HG02852 (cell line): ENCODE data around the gene ACP3.
A peak's percentile ranks its signal among the peaks of the same experiment; 100 is the strongest.
"Not testable (repeated sequence)": the region's sequence is repeated elsewhere in the genome, so short reads cannot be mapped to it uniquely, and the experiment has no call there.

Experiments used
- ATAC-seq: cut with Tn5 transposase; IDR thresholded peaks from one replicate; pipeline ENCODE4 v1.9.1; 2021; ENCODE audit warnings: mild to moderate bottlenecking, moderate library complexity; ENCODE audit not compliant: unreplicated experiment

ACP3 gene

DNA sequence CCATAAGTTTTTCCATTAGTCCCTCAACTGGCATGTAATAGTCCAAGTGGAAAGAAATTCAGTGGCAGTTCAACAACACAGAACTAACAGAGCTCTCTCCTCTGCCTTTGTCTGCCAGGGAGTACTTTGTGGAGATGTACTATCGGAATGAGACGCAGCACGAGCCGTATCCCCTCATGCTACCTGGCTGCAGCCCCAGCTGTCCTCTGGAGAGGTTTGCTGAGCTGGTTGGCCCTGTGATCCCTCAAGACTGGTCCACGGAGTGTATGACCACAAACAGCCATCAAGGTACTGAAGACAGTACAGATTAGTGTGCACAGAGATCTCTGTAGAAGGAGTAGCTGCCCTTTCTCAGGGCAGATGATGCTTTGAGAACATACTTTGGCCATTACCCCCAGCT, 39.4 kb downstream of the ACP3 start:
- ATAC-seq = no peak

DNA sequence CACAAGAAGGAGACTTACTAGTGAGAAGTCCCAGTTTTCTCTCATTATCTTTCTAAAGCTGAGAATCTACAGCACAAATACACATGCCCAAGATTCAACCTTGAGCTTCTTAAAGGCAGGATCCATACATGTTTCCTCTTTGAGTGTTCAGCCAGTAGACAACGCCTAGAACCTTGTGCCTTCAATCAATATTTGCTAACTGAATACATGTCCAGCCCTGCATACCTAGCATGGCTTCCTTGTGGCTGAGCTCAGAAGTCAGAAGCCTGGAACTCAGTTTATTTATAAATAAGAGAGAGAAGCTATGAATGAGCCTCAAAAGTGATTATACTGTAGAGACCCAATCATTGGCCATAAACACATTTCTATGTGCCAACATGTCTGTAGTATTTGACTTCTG, 43.5 kb downstream of the ACP3 start:
- no peak for ATAC-seq

DNA sequence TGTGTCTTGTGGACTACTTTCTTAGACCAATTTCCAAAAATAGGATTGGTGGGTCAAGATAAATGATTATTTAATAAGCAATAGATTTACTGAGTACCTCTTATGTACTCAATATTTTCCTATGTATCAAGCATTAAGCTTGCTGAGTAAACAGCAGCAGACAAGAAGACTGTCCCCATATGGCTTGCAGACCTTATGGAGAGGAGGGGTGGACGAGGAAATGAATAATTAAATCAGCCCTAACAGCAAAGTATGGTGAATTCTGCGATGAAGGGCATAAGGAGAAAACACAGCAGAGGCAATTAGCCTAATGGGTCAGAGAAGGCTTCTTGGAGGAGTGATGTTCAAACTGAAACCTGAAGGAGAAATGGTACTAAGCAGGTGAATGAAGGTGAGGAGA, 45.1 kb downstream of the ACP3 start:
- no peak for ATAC-seq

DNA sequence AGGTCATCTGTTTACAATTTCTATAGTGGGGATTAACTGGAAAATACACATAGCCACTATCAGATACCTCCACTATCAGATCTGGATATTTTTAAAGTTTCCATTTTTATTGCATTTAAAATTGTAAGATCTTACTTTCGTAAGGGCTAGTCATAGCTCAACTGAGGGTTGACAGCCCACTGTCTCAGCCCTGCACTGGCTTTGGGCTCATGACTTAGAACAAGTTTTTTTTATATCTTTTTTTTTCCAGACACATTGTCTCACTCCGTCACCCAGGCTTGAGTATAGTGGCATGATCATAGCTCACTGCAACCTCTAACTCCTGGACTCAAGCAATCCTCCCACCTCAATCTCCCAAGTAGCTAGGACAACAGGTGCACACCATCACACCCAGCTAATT, 51.3 kb downstream of the ACP3 start:
- no peak for ATAC-seq

DNA sequence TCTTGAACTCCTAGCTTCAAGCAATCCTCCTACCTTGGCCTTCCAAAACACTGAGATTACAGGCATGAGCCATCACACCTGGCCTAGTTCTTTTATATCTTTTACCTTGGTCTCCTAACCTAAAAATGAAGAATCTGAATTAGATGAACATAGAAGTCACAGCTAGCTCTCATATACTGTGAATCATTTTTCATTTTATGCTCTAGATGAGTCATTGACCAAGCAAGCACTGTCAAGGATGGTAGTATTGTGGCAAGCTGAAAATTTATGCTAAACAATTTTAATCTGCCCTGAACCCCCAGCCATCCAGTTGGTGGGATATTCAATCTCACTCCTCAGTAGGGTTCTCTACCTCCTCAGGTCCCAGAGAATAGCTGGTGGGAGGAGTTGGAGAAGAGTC, 51.8 kb downstream of the ACP3 start:
- ATAC-seq = no peak

DNA sequence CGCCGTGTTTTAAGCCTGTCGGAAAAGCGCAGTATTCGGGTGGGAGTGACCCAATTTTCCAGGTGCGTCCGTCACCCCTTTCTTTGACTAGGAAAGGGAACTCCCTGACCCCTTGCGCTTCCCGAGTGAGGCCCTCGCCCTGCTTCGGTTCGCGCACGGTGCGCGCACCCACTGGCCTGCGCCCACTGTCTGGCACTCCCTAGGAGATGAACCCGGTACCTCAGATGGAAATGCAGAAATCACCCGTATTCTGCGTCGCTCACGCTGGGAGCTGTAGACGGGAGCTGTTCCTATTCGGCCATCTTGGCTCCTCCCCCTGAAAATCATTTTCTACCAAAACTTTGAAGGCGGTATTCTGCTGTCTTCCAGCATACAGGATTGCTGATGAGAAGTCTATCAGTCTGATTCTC, 59.7 kb downstream of the ACP3 start:
- ATAC-seq = not testable (repeated sequence)

DNA sequence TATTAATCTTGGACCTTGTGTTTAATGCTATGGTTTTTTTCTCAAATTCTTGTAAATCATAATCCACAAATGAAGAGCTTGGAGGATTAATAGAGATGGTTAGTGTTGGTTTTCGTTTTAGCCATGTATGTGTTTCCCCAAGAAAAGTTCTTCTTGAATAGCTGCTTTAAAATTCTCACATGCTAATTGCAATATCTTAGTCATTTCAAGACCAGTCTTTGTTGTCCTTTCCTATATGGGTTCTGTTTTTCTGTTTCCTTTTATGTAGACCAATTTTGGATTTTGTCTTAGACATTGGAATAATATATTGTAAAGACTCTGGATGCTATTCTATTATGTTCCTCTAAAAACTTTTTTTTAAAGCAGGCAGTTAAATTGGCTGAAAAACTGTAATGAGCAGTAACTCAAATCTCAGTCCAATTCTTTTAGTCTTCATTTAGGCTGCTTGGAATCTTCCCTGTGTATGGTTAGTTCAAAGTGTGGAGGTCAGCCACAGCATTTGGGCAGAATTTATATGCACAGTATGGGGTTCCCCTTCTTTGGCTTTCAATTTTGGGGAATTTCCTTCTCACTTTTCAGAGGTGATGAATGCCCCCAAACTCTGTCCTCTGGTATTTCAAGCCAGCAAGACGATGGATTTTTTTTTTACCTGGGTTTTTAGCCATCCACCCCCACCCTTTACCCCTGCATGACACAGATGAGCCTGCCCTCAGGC, 61.0 kb downstream of the ACP3 start:
- ATAC-seq = peak; percentile 57

DNA sequence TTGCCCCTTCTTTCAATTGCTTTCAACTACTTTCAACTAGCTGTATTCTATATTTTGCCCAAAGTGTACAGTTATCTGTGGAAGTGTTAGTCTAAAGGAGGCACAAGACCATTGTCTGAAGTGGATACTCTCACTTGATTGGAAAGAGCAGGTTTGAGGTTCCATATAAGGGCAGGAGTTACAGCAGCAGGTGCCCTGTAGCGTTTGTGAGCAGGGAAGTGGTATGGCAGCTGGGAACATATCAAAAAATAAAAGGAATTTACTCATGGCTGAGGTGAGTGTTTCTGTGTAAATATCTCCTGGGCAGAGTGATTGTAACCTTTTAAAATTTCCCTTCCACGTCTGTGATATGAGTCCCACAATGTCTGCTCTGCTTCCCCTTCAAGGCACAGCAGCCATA, 61.6 kb downstream of the ACP3 start:
- ATAC-seq = peak; percentile 6

DNA sequence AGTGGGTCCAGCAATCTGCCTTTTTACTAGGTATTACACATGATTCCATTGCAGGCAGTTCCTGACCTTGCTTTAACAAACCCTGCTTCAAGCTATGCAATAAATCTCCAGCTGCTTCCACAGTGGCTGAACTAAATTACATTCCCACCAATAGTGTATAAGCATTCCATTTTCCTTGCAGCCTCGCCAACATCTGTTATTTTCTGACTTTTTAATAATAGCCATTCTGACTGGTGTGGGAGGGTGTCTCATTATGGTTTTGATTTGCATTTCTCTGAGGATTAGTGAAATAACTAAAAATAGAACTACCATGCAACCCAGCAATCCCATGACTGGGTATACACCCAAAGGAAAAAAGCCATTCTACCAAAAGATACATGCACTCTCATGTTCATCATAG, 63.7 kb downstream of the ACP3 start:
- ATAC-seq = no peak

DNA sequence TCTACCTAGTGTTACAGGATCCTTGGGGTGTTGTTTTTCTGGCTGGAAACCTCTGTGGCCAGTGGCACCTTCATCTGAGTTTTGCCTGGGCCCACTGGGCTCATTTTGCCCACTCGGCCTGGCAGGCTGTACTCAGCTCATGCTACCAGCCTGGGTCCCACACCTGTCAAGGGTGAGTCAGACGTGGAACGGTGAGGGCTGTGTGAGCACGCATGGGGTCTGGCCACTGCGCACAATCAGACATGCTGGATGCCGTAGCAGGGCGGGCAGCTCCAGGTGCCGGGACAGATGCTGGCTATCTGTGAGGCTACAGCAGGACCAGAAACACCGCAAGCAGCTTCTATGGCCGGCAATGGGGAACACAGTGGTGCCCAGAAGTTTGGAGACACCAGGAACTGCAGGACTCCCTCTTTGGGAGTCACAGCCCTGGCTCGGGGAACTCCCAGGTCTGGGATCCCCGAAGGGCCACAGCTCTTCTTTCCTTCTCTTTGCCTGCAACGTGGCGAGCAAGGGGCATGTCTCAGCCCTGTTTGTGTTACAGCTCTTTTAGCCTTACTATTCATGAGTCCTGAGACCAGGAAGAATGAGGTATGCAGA, 64.2 kb downstream of the ACP3 start:
- no peak for ATAC-seq

DNA sequence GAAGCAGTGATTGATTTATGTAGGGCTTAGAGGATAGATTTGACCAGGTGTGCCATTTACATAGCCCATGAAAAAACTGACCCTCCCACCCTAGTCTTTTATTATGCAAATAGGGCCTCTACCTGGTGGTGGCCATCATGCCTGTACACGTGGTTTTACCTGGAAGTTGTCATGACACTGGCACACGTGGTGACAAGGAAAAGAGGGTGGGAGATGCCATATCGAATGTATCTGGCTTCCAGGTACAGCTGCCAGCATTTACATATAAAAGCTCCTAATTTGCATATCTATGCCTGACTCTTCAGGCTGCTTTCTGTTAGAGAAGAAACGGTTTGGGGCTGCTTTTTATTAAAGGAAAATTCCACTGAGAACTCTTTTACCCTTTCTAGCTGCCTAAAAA, 65.1 kb downstream of the ACP3 start:
- ATAC-seq = no peak

DNA sequence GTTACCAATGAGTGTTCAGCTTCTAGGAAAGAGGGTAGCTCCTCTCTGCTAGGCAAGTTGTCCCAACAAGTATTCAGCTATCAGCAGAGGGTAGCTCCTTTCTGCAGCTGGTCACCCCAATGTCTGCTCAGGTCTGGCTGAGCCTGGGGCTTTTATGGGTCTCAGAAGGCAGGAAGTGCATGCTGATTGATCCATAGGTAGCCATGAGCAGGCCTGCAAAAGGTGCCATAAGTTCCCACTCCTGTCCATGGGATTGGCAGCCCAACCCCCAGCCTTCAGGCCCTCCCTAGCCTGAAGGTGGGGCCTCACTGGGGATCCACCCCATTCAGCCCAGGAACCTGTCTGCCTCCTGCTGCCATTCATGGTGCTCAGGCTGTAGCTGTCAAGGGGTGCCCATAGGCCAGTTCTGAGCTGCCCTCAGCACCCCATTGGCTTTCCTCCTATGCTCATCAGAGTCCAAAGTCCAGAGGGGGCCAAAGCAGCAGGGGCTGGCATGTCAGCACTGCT, 65.5 kb downstream of the ACP3 start:
- ATAC-seq = no peak

DNA sequence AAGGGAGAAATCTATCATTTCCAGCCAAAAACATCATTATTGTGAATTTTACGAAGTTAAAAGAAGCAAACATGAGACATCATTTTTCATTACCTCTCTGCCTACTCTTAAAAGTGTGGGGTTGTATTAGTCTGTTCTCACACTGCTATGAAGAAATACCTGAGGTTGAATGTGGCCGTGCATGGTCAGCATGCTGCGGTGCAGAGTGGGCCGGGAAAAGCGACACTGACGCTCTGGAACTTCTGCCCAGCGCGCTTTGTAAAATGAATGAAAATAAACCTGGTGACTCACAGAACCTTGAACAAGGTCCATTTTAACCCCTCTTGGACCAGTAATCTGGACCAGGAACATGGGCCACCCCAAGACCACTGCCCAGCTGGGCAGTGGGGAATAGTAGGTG, 69.1 kb downstream of the ACP3 start:
- no peak for ATAC-seq

DNA sequence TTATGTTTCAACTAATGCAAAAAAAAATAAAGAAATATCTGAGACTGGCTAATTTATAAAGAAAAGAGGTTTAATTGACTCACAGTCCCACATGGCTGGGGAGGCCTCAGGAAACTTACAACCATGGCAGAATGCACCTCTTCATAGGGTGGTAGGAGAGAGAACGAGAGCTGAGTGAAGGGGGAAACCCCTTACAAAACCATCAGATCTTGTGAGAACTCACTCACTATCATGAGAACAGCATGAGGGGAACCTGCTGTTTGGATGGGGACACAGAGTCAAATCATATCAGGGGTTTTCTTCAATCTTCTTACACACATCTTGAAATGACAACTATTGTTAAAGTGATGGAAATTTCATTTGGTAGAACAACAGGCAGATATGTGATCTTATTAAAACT, 75.5 kb downstream of the ACP3 start:
- not testable (repeated sequence) for ATAC-seq

DNA sequence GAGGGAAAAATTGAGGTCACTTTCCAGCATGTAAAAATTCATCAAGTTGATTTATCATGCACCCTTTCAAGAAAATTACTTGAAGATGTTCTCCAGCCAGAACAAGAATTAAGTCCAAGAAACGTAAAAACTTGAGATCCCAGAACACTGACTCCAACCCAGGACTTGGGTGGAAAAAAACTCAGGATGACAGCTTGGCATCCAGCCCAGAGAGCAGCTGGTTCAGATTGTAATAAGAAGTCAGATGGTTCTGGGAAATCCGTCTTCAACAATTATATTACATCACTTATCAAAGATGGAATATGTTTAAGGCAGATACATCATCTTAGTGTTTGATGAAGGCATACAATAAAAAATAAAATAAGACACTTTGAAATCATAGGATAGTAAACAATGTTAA, 77.1 kb downstream of the ACP3 start:
- ATAC-seq = no peak

DNA sequence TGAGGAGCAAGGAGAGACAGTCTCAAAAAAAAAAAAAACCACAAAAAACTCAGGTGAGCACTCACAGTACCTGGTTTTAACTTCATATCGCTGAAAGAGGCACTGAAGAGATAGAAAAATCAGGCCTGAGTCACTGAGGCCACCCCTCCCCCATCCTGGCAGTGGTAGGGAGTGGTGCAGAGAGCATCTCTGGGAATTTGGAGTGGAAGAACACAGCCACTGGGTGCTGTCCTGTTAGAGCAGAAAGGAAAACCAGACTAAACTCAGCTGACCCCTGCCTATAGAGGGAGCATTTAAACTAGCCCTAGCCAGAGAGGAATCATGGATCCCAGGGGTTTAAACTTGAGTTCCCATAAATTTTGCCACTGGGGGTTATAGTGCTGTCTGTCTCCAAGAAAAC, 77.9 kb downstream of the ACP3 start:
- no peak for ATAC-seq

DNA sequence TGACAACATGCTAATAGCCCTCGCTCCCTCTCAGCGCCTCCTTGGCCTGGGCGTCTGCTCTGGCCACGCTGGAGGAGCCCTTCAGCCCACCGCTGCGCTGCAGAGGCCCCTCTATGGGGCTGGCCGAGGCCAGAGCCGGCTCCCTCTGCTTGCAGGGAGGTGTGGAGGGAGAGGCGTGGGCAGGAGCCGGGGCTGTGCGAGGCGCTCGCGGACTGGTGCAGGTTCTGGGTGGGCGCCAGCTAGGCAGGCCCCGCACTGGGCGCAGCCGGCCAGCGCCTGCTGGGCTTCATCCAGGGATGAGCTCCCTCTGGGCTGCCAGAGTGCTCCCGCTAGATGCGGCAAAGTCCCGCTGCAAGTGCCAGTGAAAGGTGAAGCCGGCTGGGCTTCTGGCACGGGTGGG, 79.0 kb downstream of the ACP3 start:
- ATAC-seq = no peak

DNA sequence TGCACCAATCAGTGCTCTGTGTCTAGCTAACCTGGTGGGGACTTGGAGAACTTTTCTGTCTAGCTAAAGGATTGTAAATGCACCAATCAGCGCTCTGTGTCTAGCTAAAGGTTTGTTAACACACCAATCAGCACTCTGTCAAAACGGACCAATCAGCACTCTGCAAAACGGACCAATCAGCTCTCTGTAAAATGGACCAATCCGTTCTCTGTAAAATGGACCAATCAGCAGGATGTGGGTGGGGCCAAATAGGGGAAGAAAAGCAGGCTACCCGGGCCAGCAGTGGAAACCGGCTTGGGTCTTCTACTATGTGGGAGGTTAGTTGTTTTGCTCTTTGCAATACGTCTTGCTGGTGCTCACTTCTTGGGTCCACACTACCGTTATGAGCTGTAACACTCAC, 79.6 kb downstream of the ACP3 start:
- not testable (repeated sequence) for ATAC-seq

DNA sequence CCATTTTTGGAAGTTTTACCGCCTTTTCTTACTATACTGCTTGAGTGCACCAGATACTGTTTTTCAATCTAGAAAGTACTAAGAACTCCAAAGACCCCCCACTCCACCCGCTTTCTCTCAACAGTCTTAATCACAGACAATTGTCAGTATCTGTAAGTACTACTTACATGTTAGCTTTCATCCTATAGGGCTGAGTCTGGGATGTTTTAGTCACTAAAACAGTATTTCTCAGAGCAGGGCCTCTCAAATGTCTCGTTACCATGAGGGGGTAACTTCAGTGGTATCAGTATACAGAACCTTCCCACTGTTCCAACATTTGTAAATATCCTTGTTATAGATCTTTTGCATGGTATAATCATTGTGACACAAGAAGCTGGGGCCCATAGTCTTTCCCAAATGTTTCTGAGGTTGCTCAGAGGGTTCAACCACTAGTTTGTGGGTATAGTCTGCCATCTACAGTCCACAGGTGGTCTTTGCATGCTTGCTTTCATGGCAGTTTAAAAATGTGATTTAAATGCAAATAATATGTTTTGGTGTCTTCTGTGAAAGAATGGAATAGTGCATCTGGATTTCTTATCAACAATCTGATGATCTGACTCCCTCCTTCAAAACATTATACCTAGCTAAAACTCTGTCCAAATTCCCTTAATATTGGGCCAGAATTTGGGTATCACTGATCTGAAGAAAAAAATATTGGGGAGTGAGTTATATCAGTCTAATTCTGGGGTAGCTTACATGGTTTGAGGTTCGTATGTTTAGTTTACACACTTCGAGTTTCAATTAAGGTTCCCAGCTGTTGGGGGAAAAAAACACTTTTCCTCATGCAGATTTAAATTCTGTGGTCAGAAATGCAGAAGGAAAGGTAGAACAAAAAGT, 82.1 kb downstream of the ACP3 start:
- ATAC-seq = peak; percentile 57

DNA sequence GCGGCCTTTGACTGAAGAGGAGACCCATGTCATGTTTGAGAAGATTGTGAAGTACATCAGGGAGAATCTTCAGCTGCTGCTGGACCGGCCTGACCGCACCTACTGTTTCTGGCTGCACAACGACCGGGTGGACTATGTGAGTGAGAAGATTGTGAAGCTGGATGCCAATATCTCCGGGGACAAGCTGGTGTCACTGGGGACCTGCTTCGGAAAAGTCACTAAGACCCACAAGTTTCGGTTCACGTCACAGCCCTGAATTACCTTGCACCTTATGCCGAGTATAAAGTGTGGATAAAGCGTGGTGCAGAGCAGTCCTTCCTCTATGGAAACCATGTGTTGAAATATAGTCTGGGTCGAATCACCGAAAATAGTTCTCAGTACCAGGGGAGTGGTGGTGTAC, 84.0 kb downstream of the ACP3 start:
- no peak for ATAC-seq

DNA sequence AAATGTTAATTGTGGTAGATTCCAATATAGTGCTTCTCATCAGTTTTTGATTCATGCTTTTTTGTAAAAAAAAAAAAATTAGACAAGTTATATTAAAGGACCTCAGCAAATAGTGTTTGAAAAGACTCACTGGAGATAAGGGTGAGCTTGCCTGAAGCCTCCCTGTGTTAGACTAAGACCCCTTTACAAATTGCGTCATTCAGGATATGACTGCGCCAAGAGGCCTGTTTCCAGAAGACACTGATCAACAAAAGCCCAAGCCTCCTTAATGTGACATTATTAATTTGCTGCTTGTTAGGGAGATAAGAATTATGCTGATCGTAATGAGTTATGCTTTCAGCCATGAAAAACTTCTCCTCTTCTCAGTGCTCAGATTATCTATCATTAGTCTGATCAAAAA, 87.1 kb downstream of the ACP3 start:
- ATAC-seq = no peak

DNA sequence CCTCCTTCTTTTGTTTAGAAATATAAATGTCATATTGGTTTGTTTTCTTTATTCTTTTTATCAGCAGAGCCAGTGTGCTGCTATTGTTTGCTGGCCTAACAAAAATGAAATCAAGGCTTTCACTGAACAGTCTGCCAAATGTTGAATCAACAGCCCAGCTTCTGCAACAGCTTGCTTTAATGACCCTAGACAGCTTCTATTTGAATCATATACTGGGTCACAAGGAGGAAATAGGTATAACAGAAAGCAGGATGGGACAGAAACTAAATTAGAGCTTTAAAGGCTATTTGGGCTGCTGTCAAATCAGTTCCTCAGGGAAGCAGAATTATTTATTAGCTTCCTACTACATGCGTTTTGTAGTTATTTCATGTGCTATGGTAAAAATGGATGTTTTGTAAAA, 88.0 kb downstream of the ACP3 start:
- ATAC-seq = no peak
